PC-9 (cell line): ENCODE results near the gene RAB40C.
"Not testable (repeated sequence)": the region's sequence is repeated elsewhere in the genome, so short reads cannot be mapped to it uniquely, and the experiment has no call there.

Experiments used
- CTCF ChIP-seq: fragments of 200-600 bp; sonication (generic); conservative IDR thresholded peaks from 2 replicates; pipeline ENCODE4 v1.6.1; 2017; ENCODE audit warnings: mixed run types, antibody characterized with exemption, mild to moderate bottlenecking, moderate library complexity
- EZH2 ChIP-seq: fragments of 200-600 bp; sonication (generic); IDR thresholded peaks from 2 replicates; pipeline ENCODE4 v1.8.0; 2017; ENCODE audit warnings: antibody characterized with exemption, low read depth

- TF ChIP-seq CTCF, EZH2: not testable (repeated sequence)
Observed at GRCh38 chr16:597655-598054, 7.8 kb downstream of the RAB40C start.
